ENCODE measurements around the gene KRT15.

DNA sequence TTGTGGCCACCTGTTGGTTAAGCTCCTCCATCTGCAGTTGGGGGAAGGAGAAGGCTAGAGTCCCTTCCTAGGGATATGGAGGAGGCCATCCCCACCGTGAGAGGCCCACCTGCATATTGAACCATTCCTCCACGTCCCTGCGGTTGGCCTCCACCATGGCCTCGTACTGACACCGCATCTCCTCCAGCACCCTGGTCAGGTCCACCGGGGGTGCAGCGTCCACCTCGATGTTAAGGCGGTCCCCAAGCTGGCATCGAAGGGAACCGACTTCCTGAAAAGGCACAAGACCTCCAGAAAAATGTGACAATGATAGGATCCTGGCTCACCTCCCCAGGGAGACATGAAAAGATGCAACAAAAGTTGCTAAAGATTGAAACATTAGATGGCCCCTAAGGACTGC lies 54.5 kb downstream of the KRT15 start:
- TF ChIP-seq, protein P1, sequence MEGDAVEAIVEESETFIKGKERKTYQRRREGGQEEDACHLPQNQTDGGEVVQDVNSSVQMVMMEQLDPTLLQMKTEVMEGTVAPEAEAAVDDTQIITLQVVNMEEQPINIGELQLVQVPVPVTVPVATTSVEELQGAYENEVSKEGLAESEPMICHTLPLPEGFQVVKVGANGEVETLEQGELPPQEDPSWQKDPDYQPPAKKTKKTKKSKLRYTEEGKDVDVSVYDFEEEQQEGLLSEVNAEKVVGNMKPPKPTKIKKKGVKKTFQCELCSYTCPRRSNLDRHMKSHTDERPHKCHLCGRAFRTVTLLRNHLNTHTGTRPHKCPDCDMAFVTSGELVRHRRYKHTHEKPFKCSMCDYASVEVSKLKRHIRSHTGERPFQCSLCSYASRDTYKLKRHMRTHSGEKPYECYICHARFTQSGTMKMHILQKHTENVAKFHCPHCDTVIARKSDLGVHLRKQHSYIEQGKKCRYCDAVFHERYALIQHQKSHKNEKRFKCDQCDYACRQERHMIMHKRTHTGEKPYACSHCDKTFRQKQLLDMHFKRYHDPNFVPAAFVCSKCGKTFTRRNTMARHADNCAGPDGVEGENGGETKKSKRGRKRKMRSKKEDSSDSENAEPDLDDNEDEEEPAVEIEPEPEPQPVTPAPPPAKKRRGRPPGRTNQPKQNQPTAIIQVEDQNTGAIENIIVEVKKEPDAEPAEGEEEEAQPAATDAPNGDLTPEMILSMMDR (IDR thresholded peaks at IDR 0.05; ENCODE audit: poor library complexity) = no peak
- no peak for TF ChIP-seq EZH2phosphoT487 (IDR thresholded peaks at IDR 0.05; ENCODE audit: low read depth, severe bottlenecking, unreplicated experiment)
- no peak for TF ChIP-seq EZH2 (IDR thresholded peaks at IDR 0.05; ENCODE audit: borderline replicate concordance)
